HEK293 (cell line): ENCODE results near the gene OTOS.

ENCODE experiments used
- CTCF ChIA-PET: fragments of 350-600 bp; formaldehyde crosslinking; extraction: SDS; loops from one replicate; lab custom pipeline; 2021; ENCODE audit warnings: antibody characterized with exemption; lab: Yijun Ruan, JAX
- POLR2A ChIA-PET: fragments of 300-600 bp; formaldehyde crosslinking; extraction: SDS; loops from one replicate; lab custom pipeline; 2020; ENCODE audit warnings: antibody characterized with exemption, inconsistent platforms; lab: Yijun Ruan, JAX
- H3K27ac ChIP-seq: fragments of 200-500 bp; sonication (Bioruptor generic); 2 replicates; pipeline ENCODE4 v1.5.1; 2014; ENCODE audit warnings: low read depth, low read length, control low read depth, inconsistent platforms; ENCODE audit errors: extremely low read depth
- H3K36me3 ChIP-seq, 2 experiments: fragments of 200-500 bp in 1 of 2; sonication (Bioruptor generic) in 1 of 2; 1 replicate in 1 of 2; 2 replicates in 1 of 2; pipeline ENCODE4 v1.5.1; 2014 to 2017; ENCODE audit warnings: inconsistent platforms in 2 of 2, low read length in 2 of 2; ENCODE audit not compliant: control insufficient read depth in 2 of 2, insufficient read depth in 1 of 2
- H3K4me1 ChIP-seq: fragments of 200-500 bp; sonication (Bioruptor generic); 2 replicates; pipeline ENCODE4 v1.5.1; 2014; ENCODE audit warnings: mild to moderate bottlenecking, low read length, inconsistent platforms; ENCODE audit not compliant: control insufficient read depth, insufficient read depth
- H3K4me3 ChIP-seq: 2 replicates; pipeline ENCODE4 v1.5.1; 2011; ENCODE audit warnings: low read depth, mild to moderate bottlenecking, control low read depth, low read length, moderate library complexity
- H3K9me3 ChIP-seq: fragments of 200-500 bp; sonication (Bioruptor generic); 2 replicates; pipeline ENCODE4 v1.5.1; 2014; ENCODE audit warnings: low read depth, low read length, inconsistent platforms; ENCODE audit not compliant: control insufficient read depth, insufficient read depth
- EGR2 ChIP-seq: fragments of 450-650 bp; formaldehyde crosslinking; IDR thresholded peaks from 2 replicates; pipeline ENCODE4 v1.5.1; 2016; ENCODE audit warnings: low read depth, missing biosample characterization, missing genetic modification characterization
- HOXD13 ChIP-seq: sonication (generic); formaldehyde crosslinking; IDR thresholded peaks from 2 replicates; pipeline ENCODE4 v1.8.0; 2022; ENCODE audit warnings: missing genetic modification reagents, borderline replicate concordance
- MYNN ChIP-seq: fragments of 450-650 bp; formaldehyde crosslinking; IDR thresholded peaks from 2 replicates; pipeline ENCODE4 v1.5.1; 2016; ENCODE audit warnings: missing biosample characterization, missing genetic modification characterization, borderline replicate concordance
- SCRT1 ChIP-seq: fragments of 450-650 bp; formaldehyde crosslinking; IDR thresholded peaks from 2 replicates; pipeline ENCODE4 v1.5.1; 2016; ENCODE audit warnings: missing biosample characterization, missing genetic modification characterization, borderline replicate concordance
- ZBTB1 ChIP-seq: fragments of 450-650 bp; formaldehyde crosslinking; IDR thresholded peaks from 2 replicates; pipeline ENCODE4 v1.5.1; 2016; ENCODE audit warnings: missing biosample characterization, missing genetic modification characterization
- ZBTB48 ChIP-seq: fragments of 450-650 bp; formaldehyde crosslinking; IDR thresholded peaks from 2 replicates; pipeline ENCODE4 v1.5.1; 2016; ENCODE audit warnings: missing biosample characterization, missing genetic modification characterization
- ZNF121 ChIP-seq: fragments of 450-650 bp; formaldehyde crosslinking; IDR thresholded peaks from 2 replicates; pipeline ENCODE4 v1.5.1; 2016; ENCODE audit warnings: missing biosample characterization, missing genetic modification characterization
- ZNF133 ChIP-seq: fragments of 450-650 bp; formaldehyde crosslinking; IDR thresholded peaks from 2 replicates; pipeline ENCODE4 v1.5.1; 2016; ENCODE audit warnings: missing biosample characterization, missing genetic modification characterization
- ZNF274 ChIP-seq, 2 experiments: fragments of 200-500 bp in 1 of 2; fragments of 450-650 bp in 1 of 2; sonication (Bioruptor generic) in 1 of 2; formaldehyde crosslinking in 1 of 2; IDR thresholded peaks; 2 replicates each; pipeline versions ENCODE4 v1.5.1 to v1.6.1; 2014 to 2016; ENCODE audit warnings: borderline replicate concordance in 1 of 2, inconsistent platforms in 1 of 2, low read length in 1 of 2, missing biosample characterization in 1 of 2, missing genetic modification characterization in 1 of 2
- ZNF280D ChIP-seq: fragments of 450-650 bp; formaldehyde crosslinking; IDR thresholded peaks from 2 replicates; pipeline ENCODE4 v1.5.1; 2016; ENCODE audit warnings: missing biosample characterization, missing genetic modification characterization
- ZNF335 ChIP-seq: fragments of 450-650 bp; formaldehyde crosslinking; conservative IDR thresholded peaks from 2 replicates; pipeline ENCODE4 v1.5.1; 2016; ENCODE audit warnings: missing biosample characterization, missing genetic modification characterization
- ZNF391 ChIP-seq: fragments of 450-650 bp; formaldehyde crosslinking; IDR thresholded peaks from 2 replicates; pipeline ENCODE4 v1.5.1; 2016; ENCODE audit warnings: low read depth, missing biosample characterization, missing genetic modification characterization, borderline replicate concordance
- ZNF692 ChIP-seq: fragments of 450-650 bp; formaldehyde crosslinking; IDR thresholded peaks from 2 replicates; pipeline ENCODE4 v1.5.1; 2016; ENCODE audit warnings: missing biosample characterization, missing genetic modification characterization
- TF ChIP-seq, protein P1 (sequence below): fragments of 450-650 bp; formaldehyde crosslinking; IDR thresholded peaks from 2 replicates; pipeline ENCODE4 v1.5.1; 2016; ENCODE audit warnings: missing biosample characterization, missing genetic modification characterization
- TF ChIP-seq, protein P2 (sequence below): fragments of 450-650 bp; IDR thresholded peaks from 2 replicates; pipeline ENCODE4 v1.5.1; 2018; ENCODE audit warnings: missing biosample characterization, missing genetic modification characterization
- TF ChIP-seq, protein P3 (sequence below): fragments of 450-650 bp; formaldehyde crosslinking; IDR thresholded peaks from 2 replicates; pipeline ENCODE4 v1.5.1; 2016; ENCODE audit warnings: missing biosample characterization, missing genetic modification characterization

Gene OTOS

GRCh38 chr2:240105982-240106381, 34.5 kb downstream of the OTOS start:
- H3K9me3 ChIP-seq, result no peaks in the 10 kb centered on the region
- no peak overlapping the region for H3K27ac ChIP-seq
- H3K36me3 ChIP-seq, result no peaks in the 10 kb centered on the region
- ChIA-PET POLR2A (no interaction called here), CTCF (interaction anchor here (0.7 kb wide), 1 partner anchor 228 kb away, joined by 3 read pairs; no protein-coding TSS in a partner anchor)
- H3K4me3 ChIP-seq, result no peak overlapping the region
- peaks cover 1% of the 10 kb centered on the region; the same call in 1 of the 2 replicates for H3K4me1 ChIP-seq
- TF ChIP-seq, protein P1, sequence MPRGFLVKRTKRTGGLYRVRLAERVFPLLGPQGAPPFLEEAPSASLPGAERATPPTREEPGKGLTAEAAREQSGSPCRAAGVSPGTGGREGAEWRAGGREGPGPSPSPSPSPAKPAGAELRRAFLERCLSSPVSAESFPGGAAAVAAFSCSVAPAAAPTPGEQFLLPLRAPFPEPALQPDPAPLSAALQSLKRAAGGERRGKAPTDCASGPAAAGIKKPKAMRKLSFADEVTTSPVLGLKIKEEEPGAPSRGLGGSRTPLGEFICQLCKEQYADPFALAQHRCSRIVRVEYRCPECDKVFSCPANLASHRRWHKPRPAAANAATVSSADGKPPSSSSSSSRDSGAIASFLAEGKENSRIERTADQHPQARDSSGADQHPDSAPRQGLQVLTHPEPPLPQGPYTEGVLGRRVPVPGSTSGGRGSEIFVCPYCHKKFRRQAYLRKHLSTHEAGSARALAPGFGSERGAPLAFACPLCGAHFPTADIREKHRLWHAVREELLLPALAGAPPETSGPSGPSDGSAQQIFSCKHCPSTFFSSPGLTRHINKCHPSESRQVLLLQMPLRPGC (tag by site-specific recombination), result no peak
- TF ChIP-seq HOXD13 (CRISPR knock-in tag) (no peak), ZNF335 (no peak), MYNN (tag by site-specific recombination) (no peak), ZBTB48 (no peak), ZNF391 (tag by site-specific recombination) (no peak), ZNF121 (no peak), ZNF280D (no peak), ZBTB1 (tag by site-specific recombination) (no peak), SCRT1 (no peak), ZNF133 (tag by site-specific recombination) (no peak), ZNF274 (IDR thresholded peaks at IDR 0.05; ENCODE audit: low read length) (no peak), ZNF274 (tag by site-specific recombination; IDR thresholded peaks at IDR 0.05; ENCODE audit: borderline replicate concordance) (no peak)
- TF ChIP-seq, protein P2, sequence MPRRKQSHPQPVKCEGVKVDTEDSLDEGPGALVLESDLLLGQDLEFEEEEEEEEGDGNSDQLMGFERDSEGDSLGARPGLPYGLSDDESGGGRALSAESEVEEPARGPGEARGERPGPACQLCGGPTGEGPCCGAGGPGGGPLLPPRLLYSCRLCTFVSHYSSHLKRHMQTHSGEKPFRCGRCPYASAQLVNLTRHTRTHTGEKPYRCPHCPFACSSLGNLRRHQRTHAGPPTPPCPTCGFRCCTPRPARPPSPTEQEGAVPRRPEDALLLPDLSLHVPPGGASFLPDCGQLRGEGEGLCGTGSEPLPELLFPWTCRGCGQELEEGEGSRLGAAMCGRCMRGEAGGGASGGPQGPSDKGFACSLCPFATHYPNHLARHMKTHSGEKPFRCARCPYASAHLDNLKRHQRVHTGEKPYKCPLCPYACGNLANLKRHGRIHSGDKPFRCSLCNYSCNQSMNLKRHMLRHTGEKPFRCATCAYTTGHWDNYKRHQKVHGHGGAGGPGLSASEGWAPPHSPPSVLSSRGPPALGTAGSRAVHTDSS (tag by site-specific recombination), result no peak

DNA sequence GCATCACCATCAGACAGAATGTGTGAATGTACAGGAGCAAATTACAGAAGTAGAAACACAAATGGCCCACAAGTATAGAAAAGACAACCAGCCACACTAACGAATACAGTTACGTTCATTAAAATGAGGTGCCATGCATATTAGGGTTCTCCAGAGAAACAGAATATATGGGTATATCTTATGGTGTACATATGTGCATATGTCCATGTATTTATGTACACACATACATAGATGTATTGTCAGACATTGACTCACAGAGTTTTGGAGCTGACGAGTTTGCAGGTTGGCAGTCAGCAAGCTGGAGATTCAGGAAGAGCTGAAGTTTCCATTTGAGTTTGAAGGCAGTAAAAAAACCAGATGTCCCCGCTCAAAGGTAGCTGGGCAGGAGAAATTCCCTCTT, 37.3 kb downstream of the OTOS start:
- ChIA-PET CTCF (no interaction called here), POLR2A (no interaction called here)
- H3K4me3 ChIP-seq, result no peak overlapping the region
- H3K27ac ChIP-seq, result no peak overlapping the region
- no peaks in the 10 kb centered on the region for H3K4me1 ChIP-seq
- H3K9me3 ChIP-seq, result no peaks in the 10 kb centered on the region
- TF ChIP-seq, protein P3, sequence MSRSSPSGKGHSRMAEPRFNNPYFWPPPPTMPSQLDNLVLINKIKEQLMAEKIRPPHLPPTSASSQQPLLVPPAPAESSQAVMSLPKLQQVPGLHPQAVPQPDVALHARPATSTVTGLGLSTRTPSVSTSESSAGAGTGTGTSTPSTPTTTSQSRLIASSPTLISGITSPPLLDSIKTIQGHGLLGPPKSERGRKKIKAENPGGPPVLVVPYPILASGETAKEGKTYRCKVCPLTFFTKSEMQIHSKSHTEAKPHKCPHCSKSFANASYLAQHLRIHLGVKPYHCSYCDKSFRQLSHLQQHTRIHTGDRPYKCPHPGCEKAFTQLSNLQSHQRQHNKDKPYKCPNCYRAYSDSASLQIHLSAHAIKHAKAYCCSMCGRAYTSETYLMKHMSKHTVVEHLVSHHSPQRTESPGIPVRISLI (tag by site-specific recombination), result no peak
- TF ChIP-seq EGR2 (tag by site-specific recombination) (no peak), ZNF692 (no peak)
- no peaks in the 10 kb centered on the region for H3K36me3 ChIP-seq
